Esophagus muscularis mucosa (tissue), 4 donors: ENCODE measurements around the gene CRACDL. TPM values are rescaled to one million over a fixed set of nuclear protein-coding genes. Genes with fewer than 3 reads are reported as not detected.

Source experiments
- DNase-seq: peaks from one replicate; pipeline ENCODE4 v3.0.0-alpha.2; 2017; ENCODE audit errors: extremely low spot score
- H3K27ac ChIP-seq, 4 donors: fragments of 200-600 bp; sonication (generic); replicated peaks in 1 of 4; 1 replicate in 3 of 4; 2 replicates in 1 of 4; pipeline ENCODE4 v1.5.1; 2016 to 2019; ENCODE audit warnings: mild to moderate bottlenecking in 1 of 4
- H3K27me3 ChIP-seq, 4 donors: fragments of 200-600 bp; sonication (generic); one replicate each; pipeline versions ENCODE4 v1.5.1 to v1.6.0; 2016 to 2019
- H3K36me3 ChIP-seq, 4 donors: fragments of 200-600 bp; sonication (generic); one replicate each; pipeline ENCODE4 v1.5.1; 2016 to 2019
- H3K4me1 ChIP-seq, 4 donors: fragments of 200-600 bp; sonication (generic); one replicate each; pipeline ENCODE4 v1.5.1; 2016 to 2019
- H3K4me3 ChIP-seq, 4 donors: fragments of 200-600 bp; sonication (generic); 1 replicate in 2 of 4; 2 replicates in 2 of 4; pipeline ENCODE4 v1.5.1; 2016 to 2019; ENCODE audit warnings: mild to moderate bottlenecking in 4 of 4, moderate library complexity in 1 of 4
- H3K9me3 ChIP-seq, 4 donors: fragments of 200-600 bp; sonication (generic); 1 replicate in 3 of 4; 2 replicates in 1 of 4; pipeline ENCODE4 v1.5.1; 2016 to 2019
- EP300 ChIP-seq: sonication (generic); formaldehyde crosslinking; IDR thresholded peaks from one replicate; pipeline ENCODE4 v1.6.1; 2017; ENCODE audit warnings: antibody characterized with exemption
- POLR2A ChIP-seq: fragments of 450-650 bp; IDR thresholded peaks from one replicate; pipeline ENCODE4 v1.6.1; 2017; ENCODE audit warnings: antibody characterized with exemption, moderate library complexity, mild to moderate bottlenecking, low read depth
- POLR2AphosphoS5 ChIP-seq, 2 donors: sonication (generic); formaldehyde crosslinking; IDR thresholded peaks; one replicate each; pipeline ENCODE4 v1.6.1; 2017; ENCODE audit warnings: antibody characterized with exemption in 2 of 2
- WGBS: methylation state at CpG from one replicate; pipeline ENCODE4 v1.1.5; 2018; 5-methylcytosine and 5-hydroxymethylcytosine counted together
- intact Hi-C: fragments of 100-400 bp; cut with DNase I; formaldehyde crosslinking; loops from one replicate; pipeline ENCODE4 v1.15.1; 2023
- total RNA-seq, 4 donors: library from RNA; depleted of rRNA; stranded (reverse); fragments of >200 nt; gene quantifications; one replicate each; pipeline versions ENCODE4 v1.1.0 to v1.2.1, GENCODE V29; 2016
- TF ChIP-seq, protein P1 (sequence below), 3 experiments: fragments of 200-600 bp in 2 of 3; fragments of 450-650 bp in 1 of 3; sonication (generic) in 2 of 3; IDR thresholded peaks; one replicate each; pipeline ENCODE4 v1.5.1; 2017 to 2019; ENCODE audit warnings: antibody characterized with exemption in 3 of 3, mild to moderate bottlenecking in 2 of 3, moderate library complexity in 1 of 3

The CRACDL gene
- total RNA-seq, 4 donors from 2014 or later = 1.7 to 4.7 (median 3.3) TPM

DNA sequence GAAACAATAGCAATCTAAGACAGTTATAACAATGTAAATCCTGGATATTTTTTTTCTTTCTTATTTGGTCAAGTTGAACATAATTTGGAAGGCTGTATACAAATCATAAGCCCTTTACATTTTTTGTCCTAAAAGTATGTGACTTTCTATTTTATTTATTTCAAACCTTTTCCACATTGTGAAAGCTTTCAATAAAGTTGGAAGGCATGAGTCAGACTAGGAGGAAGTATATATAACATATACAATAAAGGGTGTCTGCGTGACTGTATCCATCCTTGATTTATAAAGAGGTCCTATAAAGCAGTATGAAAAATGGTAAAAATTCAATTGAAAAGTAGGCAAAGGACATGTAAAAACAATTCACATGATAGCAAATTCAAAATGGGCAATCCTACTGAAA lies 44.4 kb downstream of the CRACDL start:
- Histone ChIP-seq H3K9me3 (peaks cover 0 to 16% (median 13%) of the 10 kb centered on the region in 4 donors), H3K27ac (no peak overlapping the region), H3K36me3 (no peaks in the 10 kb centered on the region), H3K27me3 (no peaks in the 10 kb centered on the region), H3K4me1 (no peaks in the 10 kb centered on the region), H3K4me3 (no peak overlapping the region)
- TF ChIP-seq POLR2AphosphoS5 (IDR thresholded peaks at IDR 0.05) (no peak), POLR2A (no peak), EP300 (no peak)
- TF ChIP-seq, protein P1, sequence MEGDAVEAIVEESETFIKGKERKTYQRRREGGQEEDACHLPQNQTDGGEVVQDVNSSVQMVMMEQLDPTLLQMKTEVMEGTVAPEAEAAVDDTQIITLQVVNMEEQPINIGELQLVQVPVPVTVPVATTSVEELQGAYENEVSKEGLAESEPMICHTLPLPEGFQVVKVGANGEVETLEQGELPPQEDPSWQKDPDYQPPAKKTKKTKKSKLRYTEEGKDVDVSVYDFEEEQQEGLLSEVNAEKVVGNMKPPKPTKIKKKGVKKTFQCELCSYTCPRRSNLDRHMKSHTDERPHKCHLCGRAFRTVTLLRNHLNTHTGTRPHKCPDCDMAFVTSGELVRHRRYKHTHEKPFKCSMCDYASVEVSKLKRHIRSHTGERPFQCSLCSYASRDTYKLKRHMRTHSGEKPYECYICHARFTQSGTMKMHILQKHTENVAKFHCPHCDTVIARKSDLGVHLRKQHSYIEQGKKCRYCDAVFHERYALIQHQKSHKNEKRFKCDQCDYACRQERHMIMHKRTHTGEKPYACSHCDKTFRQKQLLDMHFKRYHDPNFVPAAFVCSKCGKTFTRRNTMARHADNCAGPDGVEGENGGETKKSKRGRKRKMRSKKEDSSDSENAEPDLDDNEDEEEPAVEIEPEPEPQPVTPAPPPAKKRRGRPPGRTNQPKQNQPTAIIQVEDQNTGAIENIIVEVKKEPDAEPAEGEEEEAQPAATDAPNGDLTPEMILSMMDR (IDR thresholded peaks at IDR 0.05) = no peak
- intact Hi-C loops = no loop called here
- WGBS = 70% methylated on average over 1 of the region's 1 CpG
- no peak for DNase-seq

DNA sequence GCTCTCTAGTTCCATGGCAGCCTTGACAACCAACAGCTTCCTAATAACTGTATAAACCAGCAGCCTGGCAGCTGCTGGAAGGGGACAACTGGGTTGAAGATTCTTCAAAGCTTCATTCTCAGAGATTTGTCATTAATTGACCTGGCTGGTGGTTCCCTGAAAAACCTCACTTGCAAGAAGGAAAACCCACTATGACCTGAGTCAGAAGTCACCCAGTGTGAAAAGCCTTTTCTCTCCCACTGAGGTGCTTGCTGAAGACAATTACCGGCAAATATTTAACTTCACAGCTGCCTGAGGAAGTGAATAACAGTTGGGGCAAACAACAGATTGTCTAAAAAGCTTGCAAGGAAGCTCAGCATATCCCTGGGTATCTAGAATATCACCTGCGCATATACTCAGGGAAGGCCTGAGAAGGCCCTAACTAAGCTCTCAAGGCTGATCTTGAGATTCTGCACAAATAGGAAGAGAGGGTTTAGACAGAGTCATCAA lies 49.9 kb downstream of the CRACDL start:
- Histone ChIP-seq H3K4me1 (no peaks in the 10 kb centered on the region), H3K27ac (no peak overlapping the region), H3K27me3 (no peaks in the 10 kb centered on the region), H3K4me3 (no peak overlapping the region), H3K9me3 (peaks cover 0 to 33% (median 24%) of the 10 kb centered on the region in 4 donors), H3K36me3 (no peaks in the 10 kb centered on the region)
- TF ChIP-seq POLR2AphosphoS5 (IDR thresholded peaks at IDR 0.05) = no peak
- TF ChIP-seq, protein P1 (IDR thresholded peaks at IDR 0.05) = no peak
- TF ChIP-seq POLR2A = no peak
- TF ChIP-seq EP300 = no peak
- intact Hi-C loops = no loop called here
- WGBS = 95% methylated on average over 2 of the region's 2 CpGs
- no peak for DNase-seq

DNA sequence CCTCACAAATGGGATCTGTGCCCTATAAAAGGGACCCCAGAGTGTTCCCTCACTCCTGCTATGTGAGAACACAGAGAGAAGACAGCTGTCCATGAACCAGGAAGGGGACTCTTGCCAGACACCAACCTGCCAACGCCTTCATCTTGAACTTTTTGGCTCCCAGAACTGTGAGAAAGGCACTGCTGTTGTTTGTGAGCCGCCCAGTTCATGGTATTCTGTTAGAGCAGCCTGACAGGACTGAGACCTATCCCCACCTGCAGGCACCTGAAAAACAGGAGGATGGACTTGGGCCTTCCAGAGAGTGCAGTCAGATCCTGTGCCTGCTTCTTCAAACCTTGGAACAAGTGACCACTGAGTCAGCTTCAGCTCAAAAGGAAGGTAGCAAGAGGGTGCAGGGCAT lies 51.4 kb downstream of the CRACDL start:
- no peaks in the 10 kb centered on the region for H3K36me3 ChIP-seq
- H3K4me3 ChIP-seq = no peak overlapping the region
- no CpG with 5 or more reads among the region's 2 CpGs for WGBS
- peak; percentile 68 for DNase-seq
- no peak overlapping the region for H3K27ac ChIP-seq
- peaks cover 0 to 33% (median 24%) of the 10 kb centered on the region in 4 donors for H3K9me3 ChIP-seq
- no peaks in the 10 kb centered on the region for H3K27me3 ChIP-seq
- TF ChIP-seq, protein P1 (IDR thresholded peaks at IDR 0.05) = no peak
- TF ChIP-seq POLR2A (no peak), EP300 (no peak), POLR2AphosphoS5 (IDR thresholded peaks at IDR 0.05) (no peak)
- intact Hi-C loops = no loop called here
- H3K4me1 ChIP-seq = no peaks in the 10 kb centered on the region

DNA sequence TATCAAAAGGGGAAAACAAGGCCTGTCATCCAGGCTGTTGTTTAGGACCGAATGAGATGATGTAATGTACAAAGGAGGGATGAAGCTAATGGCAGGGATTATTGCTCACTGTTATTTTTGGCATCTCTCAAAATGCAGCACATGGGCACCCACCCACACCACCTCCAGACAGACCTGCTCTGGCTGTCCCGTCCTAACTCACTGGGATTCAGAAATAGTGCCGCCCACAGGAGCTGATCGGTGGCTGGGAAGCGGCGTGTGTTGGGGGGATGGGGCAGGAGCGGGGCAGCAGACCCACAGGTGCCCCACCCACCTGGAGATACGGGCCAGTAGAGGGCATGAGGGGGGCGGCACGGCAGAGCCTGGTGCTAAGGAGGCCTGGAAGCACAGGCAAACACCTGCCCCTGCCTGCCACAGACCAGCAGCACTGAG lies 52.2 kb downstream of the CRACDL start:
- Histone ChIP-seq H3K9me3 (peaks cover 0 to 33% (median 24%) of the 10 kb centered on the region in 4 donors), H3K27me3 (no peaks in the 10 kb centered on the region), H3K4me3 (no peak overlapping the region), H3K36me3 (no peaks in the 10 kb centered on the region), H3K27ac (no peak overlapping the region), H3K4me1 (no peaks in the 10 kb centered on the region)
- WGBS = 81% methylated on average over 10 of the region's 10 CpGs
- no peak for TF ChIP-seq POLR2AphosphoS5 (IDR thresholded peaks at IDR 0.05)
- TF ChIP-seq EP300 = no peak
- no peak for TF ChIP-seq POLR2A
- TF ChIP-seq, protein P1 (IDR thresholded peaks at IDR 0.05) = no peak
- DNase-seq = peak; percentile 88
- intact Hi-C loops = no loop called here
